Ishikawa (cell line): ENCODE data around the gene ATF7.

Experiments
- CEBPB ChIP-seq: IDR thresholded peaks from 2 replicates; pipeline ENCODE4 v1.6.1; 2012
- CREB1 ChIP-seq: IDR thresholded peaks from 2 replicates; pipeline ENCODE4 v1.6.1; 2012; ENCODE audit warnings: low read depth
- EGR1 ChIP-seq: IDR thresholded peaks from 2 replicates; pipeline ENCODE4 v1.6.1; 2012
- EP300 ChIP-seq: IDR thresholded peaks from 2 replicates; pipeline ENCODE4 v1.6.1; 2012; ENCODE audit warnings: borderline replicate concordance
- FOXM1 ChIP-seq: IDR thresholded peaks from 2 replicates; pipeline ENCODE4 v1.6.1; 2012; ENCODE audit warnings: low read depth, borderline replicate concordance
- NFIC ChIP-seq: IDR thresholded peaks from 2 replicates; pipeline ENCODE4 v1.6.1; 2012
- RAD21 ChIP-seq: IDR thresholded peaks from 2 replicates; pipeline ENCODE4 v1.6.1; 2012; ENCODE audit warnings: low read depth
- TAF1 ChIP-seq: IDR thresholded peaks from 2 replicates; pipeline ENCODE4 v1.6.1; 2012; ENCODE audit warnings: low read depth, mild to moderate bottlenecking
- TCF12 ChIP-seq: IDR thresholded peaks from 2 replicates; pipeline ENCODE4 v1.6.1; 2012; ENCODE audit warnings: low read depth
- TEAD4 ChIP-seq: IDR thresholded peaks from 2 replicates; pipeline ENCODE4 v1.6.1; 2012
- YY1 ChIP-seq: IDR thresholded peaks from 2 replicates; pipeline ENCODE4 v1.6.1; 2012; ENCODE audit warnings: low read depth
- ZBTB7A ChIP-seq: IDR thresholded peaks from 2 replicates; pipeline ENCODE4 v1.6.1; 2012; ENCODE audit warnings: low read depth
- TF ChIP-seq, protein P1 (sequence below): IDR thresholded peaks from 2 replicates; pipeline ENCODE4 v1.6.1; 2012; ENCODE audit warnings: low read depth, mild to moderate bottlenecking
- TF ChIP-seq, protein P2 (sequence below): IDR thresholded peaks from 2 replicates; pipeline ENCODE4 v1.6.1; 2012
- TF ChIP-seq, protein P3 (sequence below): IDR thresholded peaks from 2 replicates; pipeline ENCODE4 v1.6.1; 2012

Gene ATF7

GRCh38 chr12:53543539-53543938 lies 82.6 kb downstream of the ATF7 start:
- TF ChIP-seq, protein P1, sequence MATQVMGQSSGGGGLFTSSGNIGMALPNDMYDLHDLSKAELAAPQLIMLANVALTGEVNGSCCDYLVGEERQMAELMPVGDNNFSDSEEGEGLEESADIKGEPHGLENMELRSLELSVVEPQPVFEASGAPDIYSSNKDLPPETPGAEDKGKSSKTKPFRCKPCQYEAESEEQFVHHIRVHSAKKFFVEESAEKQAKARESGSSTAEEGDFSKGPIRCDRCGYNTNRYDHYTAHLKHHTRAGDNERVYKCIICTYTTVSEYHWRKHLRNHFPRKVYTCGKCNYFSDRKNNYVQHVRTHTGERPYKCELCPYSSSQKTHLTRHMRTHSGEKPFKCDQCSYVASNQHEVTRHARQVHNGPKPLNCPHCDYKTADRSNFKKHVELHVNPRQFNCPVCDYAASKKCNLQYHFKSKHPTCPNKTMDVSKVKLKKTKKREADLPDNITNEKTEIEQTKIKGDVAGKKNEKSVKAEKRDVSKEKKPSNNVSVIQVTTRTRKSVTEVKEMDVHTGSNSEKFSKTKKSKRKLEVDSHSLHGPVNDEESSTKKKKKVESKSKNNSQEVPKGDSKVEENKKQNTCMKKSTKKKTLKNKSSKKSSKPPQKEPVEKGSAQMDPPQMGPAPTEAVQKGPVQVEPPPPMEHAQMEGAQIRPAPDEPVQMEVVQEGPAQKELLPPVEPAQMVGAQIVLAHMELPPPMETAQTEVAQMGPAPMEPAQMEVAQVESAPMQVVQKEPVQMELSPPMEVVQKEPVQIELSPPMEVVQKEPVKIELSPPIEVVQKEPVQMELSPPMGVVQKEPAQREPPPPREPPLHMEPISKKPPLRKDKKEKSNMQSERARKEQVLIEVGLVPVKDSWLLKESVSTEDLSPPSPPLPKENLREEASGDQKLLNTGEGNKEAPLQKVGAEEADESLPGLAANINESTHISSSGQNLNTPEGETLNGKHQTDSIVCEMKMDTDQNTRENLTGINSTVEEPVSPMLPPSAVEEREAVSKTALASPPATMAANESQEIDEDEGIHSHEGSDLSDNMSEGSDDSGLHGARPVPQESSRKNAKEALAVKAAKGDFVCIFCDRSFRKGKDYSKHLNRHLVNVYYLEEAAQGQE: no peak
- no peak for TF ChIP-seq NFIC
- peak; percentile 82 for TF ChIP-seq RAD21
- TF ChIP-seq, protein P2, sequence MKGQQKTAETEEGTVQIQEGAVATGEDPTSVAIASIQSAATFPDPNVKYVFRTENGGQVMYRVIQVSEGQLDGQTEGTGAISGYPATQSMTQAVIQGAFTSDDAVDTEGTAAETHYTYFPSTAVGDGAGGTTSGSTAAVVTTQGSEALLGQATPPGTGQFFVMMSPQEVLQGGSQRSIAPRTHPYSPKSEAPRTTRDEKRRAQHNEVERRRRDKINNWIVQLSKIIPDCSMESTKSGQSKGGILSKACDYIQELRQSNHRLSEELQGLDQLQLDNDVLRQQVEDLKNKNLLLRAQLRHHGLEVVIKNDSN: no peak
- TF ChIP-seq EGR1: no peak
- TF ChIP-seq TCF12: no peak

- no peak for TF ChIP-seq CREB1
- TF ChIP-seq TEAD4: no peak
- TF ChIP-seq, protein P3, sequence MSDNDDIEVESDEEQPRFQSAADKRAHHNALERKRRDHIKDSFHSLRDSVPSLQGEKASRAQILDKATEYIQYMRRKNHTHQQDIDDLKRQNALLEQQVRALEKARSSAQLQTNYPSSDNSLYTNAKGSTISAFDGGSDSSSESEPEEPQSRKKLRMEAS: no peak
- TF ChIP-seq FOXM1: no peak
- TF ChIP-seq NFIC: no peak
- TF ChIP-seq EGR1: no peak
- no peak for TF ChIP-seq CEBPB
These were observed 86.7 kb downstream of the ATF7 start for GRCh38 chr12:53539526-53539925.

DNA sequence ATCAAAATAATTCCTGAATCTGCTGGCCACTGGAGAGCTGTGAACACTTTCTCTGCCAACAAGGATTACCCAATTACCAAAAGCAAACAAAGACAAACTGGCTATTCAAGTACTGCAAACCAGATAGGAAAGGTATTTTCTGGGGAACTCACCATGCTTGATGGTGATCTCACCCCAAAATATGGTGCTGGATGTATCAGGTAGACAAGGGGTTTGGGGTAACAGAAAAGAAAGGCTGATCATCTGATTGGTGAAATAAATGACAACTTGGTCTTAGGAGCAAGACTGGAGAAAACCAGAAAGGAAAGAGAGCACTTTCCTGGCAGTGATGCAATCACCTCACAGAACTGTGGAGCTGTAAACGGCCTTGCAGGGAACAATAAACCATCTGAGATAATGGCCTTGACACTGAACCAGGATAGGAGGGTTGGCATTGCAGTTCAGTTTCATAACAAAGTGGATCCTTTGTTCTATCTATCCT lies 87.9 kb downstream of the ATF7 start:
- TF ChIP-seq CEBPB (peak; percentile 87), RAD21 (no peak)

DNA sequence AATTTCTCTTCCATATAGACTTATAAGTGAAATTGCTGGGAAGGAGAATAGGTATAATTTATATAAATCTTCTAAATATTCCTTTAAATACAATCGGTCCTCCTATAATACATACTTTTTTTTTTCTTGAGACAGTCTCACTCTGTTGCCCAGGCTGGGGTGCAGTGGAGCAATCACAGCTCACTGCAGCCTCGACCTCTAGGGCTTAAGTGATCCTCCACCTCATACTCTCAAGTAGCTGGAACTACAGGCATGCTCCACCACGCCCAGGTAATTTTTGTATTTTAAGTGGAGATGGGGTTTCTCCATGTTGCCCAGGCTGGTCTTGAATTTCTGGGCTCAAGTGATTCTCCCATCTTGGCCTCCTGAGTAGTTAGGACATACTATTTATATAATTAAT lies 89.2 kb downstream of the ATF7 start:
- TF ChIP-seq CREB1 (no peak), EGR1 (no peak), EP300 (no peak), TAF1 (no peak), FOXM1 (no peak), NFIC (no peak), TEAD4 (no peak), TCF12 (no peak), YY1 (no peak)
- TF ChIP-seq, protein P3: no peak

DNA sequence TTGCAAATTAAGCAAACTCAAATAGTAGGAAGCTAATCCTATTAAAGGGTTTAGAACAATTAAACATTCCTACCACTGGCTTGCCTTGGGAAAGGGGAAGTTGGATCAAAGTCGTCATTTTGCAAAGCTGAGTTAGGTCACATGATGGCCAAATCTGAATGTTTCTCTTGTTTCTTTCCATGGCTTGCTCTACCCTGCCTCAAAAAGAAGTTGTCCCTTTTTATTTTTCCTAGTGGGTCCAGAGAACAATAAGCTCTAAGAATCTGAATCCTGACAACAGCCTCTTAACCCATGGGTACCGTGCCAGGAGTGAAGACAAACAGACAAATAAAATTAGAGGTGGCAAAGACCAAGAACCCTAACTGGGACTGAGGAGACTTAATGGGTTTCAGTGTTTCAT lies 92.7 kb downstream of the ATF7 start:
- TF ChIP-seq YY1 (no peak), CREB1 (no peak), CEBPB (no peak), TEAD4 (no peak), TCF12 (no peak)

DNA sequence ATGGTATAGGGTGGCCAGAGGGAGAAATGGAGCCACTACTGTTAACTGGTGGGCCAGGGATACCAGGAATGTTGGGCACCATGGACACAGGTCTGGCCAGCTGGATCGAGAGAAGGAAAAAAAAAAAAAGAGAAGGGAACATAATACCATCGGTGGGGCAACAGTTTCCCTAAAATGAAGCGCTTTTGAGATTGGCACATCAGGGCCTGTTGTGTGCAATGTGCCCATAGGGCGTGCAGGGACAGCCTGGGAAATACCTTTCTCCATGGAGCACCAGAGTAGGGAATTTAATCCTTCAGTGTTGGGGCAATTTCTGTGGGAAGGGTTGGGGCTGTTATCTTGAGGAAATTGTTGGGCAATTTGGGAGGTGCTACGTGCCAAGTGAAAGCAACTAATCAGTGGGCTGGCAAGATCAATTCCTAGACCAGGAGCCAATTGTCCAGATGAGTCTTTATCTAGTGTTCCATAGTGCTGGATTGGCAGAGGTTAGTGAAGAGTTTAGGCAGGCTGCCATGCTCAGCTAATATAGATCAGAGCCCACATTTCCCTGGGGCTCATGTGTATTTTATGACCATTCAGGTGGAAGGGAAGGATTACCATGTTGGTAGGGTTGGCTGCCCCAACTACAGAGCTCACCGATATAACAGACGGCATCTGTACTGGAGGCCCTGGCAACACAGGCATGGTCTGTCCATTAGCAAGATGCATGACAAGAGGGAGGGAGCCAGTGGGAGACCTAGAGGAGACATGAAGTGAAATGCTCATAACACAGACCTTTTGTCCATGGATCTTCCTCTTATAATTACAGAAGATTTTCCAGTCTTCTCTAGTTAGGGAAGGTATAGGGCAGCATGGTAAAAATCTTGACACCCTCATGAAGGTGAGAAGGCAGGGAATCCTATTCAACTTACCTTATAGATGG lies 93.4 kb downstream of the ATF7 start:
- TF ChIP-seq TEAD4: no peak

DNA sequence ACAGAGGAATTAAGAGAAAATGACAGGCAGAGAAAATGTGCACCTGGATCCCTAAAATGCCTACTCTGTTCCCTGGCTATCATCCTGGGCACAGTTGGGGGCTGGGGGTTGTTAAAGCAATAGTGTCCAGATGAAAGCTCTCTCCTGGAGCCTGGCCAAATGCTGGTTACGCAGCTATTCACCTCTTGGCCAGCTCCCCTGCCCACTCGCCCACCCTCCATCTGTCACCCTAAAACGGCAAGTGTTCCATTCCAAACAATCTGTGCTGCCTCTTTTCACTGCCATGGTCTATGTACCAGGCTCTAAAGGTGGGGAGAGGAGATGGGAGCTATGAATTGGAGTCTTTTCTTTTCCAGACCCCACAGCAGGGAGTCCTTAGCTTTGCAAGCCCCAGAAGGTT lies 94.2 kb downstream of the ATF7 start:
- TF ChIP-seq CEBPB (no peak), TEAD4 (no peak), TCF12 (no peak), ZBTB7A (no peak), YY1 (no peak), EGR1 (no peak), NFIC (no peak), EP300 (no peak), TAF1 (no peak), RAD21 (no peak), CREB1 (no peak), FOXM1 (no peak)
- TF ChIP-seq, protein P3: no peak
- TF ChIP-seq, protein P1: no peak
- TF ChIP-seq, protein P2: no peak
